Mesenchymal stem cell (in vitro differentiated cells and primary cell): Measurements from ENCODE around the gene PDE4B.

Experiments
- DNase-seq: peaks from one replicate; pipeline ENCODE4 v3.0.0-alpha.2; 2013
- H2AFZ ChIP-seq: one replicate; pipeline ENCODE4 v1.6.1; 2013; ENCODE audit warnings: low read depth, mild to moderate bottlenecking, control low read depth, inconsistent platforms, low read length, moderate library complexity
- H2AK5ac ChIP-seq: 2 replicates; pipeline ENCODE4 v1.6.1; 2013; ENCODE audit warnings: low read length, moderate library complexity, mild to moderate bottlenecking, inconsistent platforms; ENCODE audit not compliant: severe bottlenecking
- H2BK120ac ChIP-seq: one replicate; pipeline ENCODE4 v1.6.1; 2013; ENCODE audit warnings: low read depth, mild to moderate bottlenecking, inconsistent platforms, low read length, moderate library complexity
- H2BK12ac ChIP-seq, 2 experiments: one replicate each; pipeline ENCODE4 v1.6.1; 2013; ENCODE audit warnings: inconsistent platforms in 2 of 2, low read length in 2 of 2, mild to moderate bottlenecking in 2 of 2, moderate library complexity in 2 of 2, control low read depth in 1 of 2
- H2BK15ac ChIP-seq: one replicate; pipeline ENCODE4 v1.6.1; 2013; ENCODE audit warnings: mild to moderate bottlenecking, low read depth, inconsistent platforms; ENCODE audit not compliant: poor library complexity, severe bottlenecking
- H2BK5ac ChIP-seq: 2 replicates; pipeline ENCODE4 v1.6.1; 2013; ENCODE audit warnings: low read depth, mild to moderate bottlenecking, low read length, control low read depth, inconsistent platforms; ENCODE audit not compliant: poor library complexity, severe bottlenecking
- H3K14ac ChIP-seq, 2 experiments: one replicate each; pipeline ENCODE4 v1.6.1; 2013; ENCODE audit warnings: inconsistent platforms in 2 of 2, low read length in 2 of 2, control low read depth in 1 of 2, mild to moderate bottlenecking in 1 of 2, moderate library complexity in 1 of 2
- H3K18ac ChIP-seq, 2 experiments: one replicate each; pipeline ENCODE4 v1.6.1; 2013; ENCODE audit warnings: inconsistent platforms in 2 of 2, low read length in 2 of 2, control low read depth in 1 of 2, low read depth in 1 of 2, mild to moderate bottlenecking in 1 of 2
- H3K23ac ChIP-seq, 2 experiments: one replicate each; pipeline ENCODE4 v1.6.1; 2013; ENCODE audit warnings: inconsistent platforms in 2 of 2, low read length in 2 of 2, mild to moderate bottlenecking in 2 of 2, moderate library complexity in 2 of 2, control low read depth in 1 of 2
- H3K27ac ChIP-seq: 2 replicates; pipeline ENCODE4 v1.5.1; 2013; ENCODE audit warnings: mild to moderate bottlenecking, moderate library complexity, low read length, control low read depth, inconsistent platforms; ENCODE audit not compliant: poor library complexity, severe bottlenecking
- H3K27me3 ChIP-seq, 2 experiments: 2 replicates each; pipeline versions ENCODE4 v1.6.1 to v1.7.0; 2013; ENCODE audit warnings: low read length in 2 of 2, mild to moderate bottlenecking in 2 of 2, moderate library complexity in 2 of 2, control low read depth in 1 of 2, inconsistent platforms in 1 of 2; ENCODE audit not compliant: control insufficient read depth in 1 of 2, insufficient read depth in 1 of 2
- H3K36me3 ChIP-seq, 2 experiments: 2 replicates each; pipeline versions ENCODE4 v1.6.1 to v1.7.0; 2013; ENCODE audit warnings: low read length in 2 of 2, control low read depth in 1 of 2, inconsistent platforms in 1 of 2, low read depth in 1 of 2, mild to moderate bottlenecking in 1 of 2; ENCODE audit not compliant: insufficient read depth in 2 of 2, control insufficient read depth in 1 of 2
- H3K4ac ChIP-seq, 2 experiments: one replicate each; pipeline ENCODE4 v1.6.1; 2013; ENCODE audit warnings: inconsistent platforms in 2 of 2, low read length in 2 of 2, mild to moderate bottlenecking in 2 of 2, moderate library complexity in 2 of 2, control low read depth in 1 of 2, low read depth in 1 of 2
- H3K4me1 ChIP-seq: 2 replicates; pipeline ENCODE4 v1.6.1; 2013; ENCODE audit warnings: low read depth, low read length, control low read depth; ENCODE audit not compliant: control insufficient read depth, insufficient read depth
- H3K4me2 ChIP-seq: 2 replicates; pipeline ENCODE4 v1.6.1; 2013; ENCODE audit warnings: low read length, mild to moderate bottlenecking, inconsistent platforms; ENCODE audit not compliant: poor library complexity, severe bottlenecking
- H3K4me3 ChIP-seq, 2 experiments: 2 replicates each; pipeline versions ENCODE4 v1.5.1 to v1.7.0; 2013; ENCODE audit warnings: low read length in 2 of 2, mild to moderate bottlenecking in 2 of 2, control low read depth in 1 of 2, low read depth in 1 of 2; ENCODE audit not compliant: insufficient read depth in 1 of 2
- H3K79me1 ChIP-seq: replicated peaks from 2 replicates; pipeline ENCODE4 v1.6.1; 2013; ENCODE audit warnings: mild to moderate bottlenecking, control low read depth, low read length, inconsistent platforms; ENCODE audit not compliant: poor library complexity, severe bottlenecking
- H3K9ac ChIP-seq: 2 replicates; pipeline ENCODE4 v1.7.0; 2013; ENCODE audit warnings: mild to moderate bottlenecking, low read length, moderate library complexity
- H3K9me3 ChIP-seq: 2 replicates; pipeline ENCODE4 v1.7.0; 2013; ENCODE audit warnings: mild to moderate bottlenecking, low read length; ENCODE audit not compliant: control insufficient read depth
- H4K8ac ChIP-seq: one replicate; pipeline ENCODE4 v1.6.1; 2013; ENCODE audit warnings: inconsistent platforms, mild to moderate bottlenecking, low read length, moderate library complexity
- H4K91ac ChIP-seq: one replicate; pipeline ENCODE4 v1.6.1; 2013; ENCODE audit warnings: mild to moderate bottlenecking, low read length, inconsistent platforms
- WGBS: methylation state at CpG from one replicate; pipeline ENCODE4 v1.1.7; 2013; ENCODE audit warnings: mixed read lengths; 5-methylcytosine and 5-hydroxymethylcytosine counted together

The PDE4B gene

GRCh38 chr1:65757531-65757930 is 35.2 kb upstream of the PDE4B start:
- no peak overlapping the region for H3K9ac ChIP-seq
- H3K9me3 ChIP-seq: no peaks in the 10 kb centered on the region
- H2BK12ac ChIP-seq: no peak overlapping the region
- no peak overlapping the region for H4K91ac ChIP-seq
- H3K36me3 ChIP-seq: no peaks in the 10 kb centered on the region
- H2BK5ac ChIP-seq: no peak overlapping the region
- no peak overlapping the region for H3K4me3 ChIP-seq
- H3K4ac ChIP-seq: no peak overlapping the region
- no peak overlapping the region for H2BK120ac ChIP-seq
- no peak overlapping the region for H2AFZ ChIP-seq
- H2BK15ac ChIP-seq: no peak overlapping the region
- no peaks in the 10 kb centered on the region for H3K4me1 ChIP-seq
- H3K27ac ChIP-seq: no peak overlapping the region
- no peak for DNase-seq
- no peaks in the 10 kb centered on the region for H3K79me1 ChIP-seq
- H3K14ac ChIP-seq: no peak overlapping the region
- peaks cover 0 to under 1% of the 10 kb centered on the region in 2 experiments for H3K27me3 ChIP-seq
- H3K18ac ChIP-seq: no peak overlapping the region
- 88% methylated on average over 1 of the region's 1 CpG for WGBS
- no peak overlapping the region for H3K4me2 ChIP-seq
- no peak overlapping the region for H2AK5ac ChIP-seq
- H4K8ac ChIP-seq: no peak overlapping the region
- H3K23ac ChIP-seq: no peak overlapping the region

DNA sequence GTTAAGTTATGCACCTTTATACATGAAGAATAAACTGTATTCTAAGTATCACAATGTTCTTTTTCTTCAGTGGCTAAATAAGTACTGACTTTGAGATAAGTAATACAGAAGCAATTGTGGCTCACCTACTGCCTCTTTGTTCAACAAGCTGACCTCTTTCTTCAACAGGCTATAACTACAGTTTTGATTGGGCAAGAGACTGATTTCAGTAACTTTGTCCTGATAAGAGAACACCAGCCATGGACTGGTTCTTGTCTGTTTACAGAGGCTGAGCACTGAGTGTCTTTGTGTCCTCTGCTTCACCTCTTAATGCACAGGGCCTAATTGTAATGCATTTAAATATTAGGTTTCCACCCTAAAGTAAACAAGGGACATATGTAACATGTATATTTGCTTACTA is 34.6 kb upstream of the PDE4B start:
- Histone ChIP-seq H2BK15ac (no peak overlapping the region), H3K27ac (no peak overlapping the region), H2BK120ac (no peak overlapping the region), H3K4ac (no peak overlapping the region), H2BK12ac (no peak overlapping the region), H3K23ac (no peak overlapping the region), H3K4me1 (no peaks in the 10 kb centered on the region), H3K79me1 (no peaks in the 10 kb centered on the region), H3K9ac (no peak overlapping the region), H3K9me3 (no peaks in the 10 kb centered on the region), H4K91ac (no peak overlapping the region), H4K8ac (no peak overlapping the region), H2BK5ac (no peak overlapping the region), H2AK5ac (no peak overlapping the region), H3K27me3 (no peaks in the 10 kb centered on the region), H3K14ac (no peak overlapping the region), H3K4me2 (no peak overlapping the region), H3K4me3 (no peak overlapping the region), H3K36me3 (no peaks in the 10 kb centered on the region), H3K18ac (no peak overlapping the region), H2AFZ (no peak overlapping the region)
- no peak for DNase-seq

GRCh38 chr1:65759516-65759915 is 33.2 kb upstream of the PDE4B start:
- Histone ChIP-seq H3K14ac (no peak overlapping the region), H2AK5ac (no peak overlapping the region), H3K27me3 (no peaks in the 10 kb centered on the region), H3K4me1 (no peaks in the 10 kb centered on the region), H2BK120ac (no peak overlapping the region), H2AFZ (no peak overlapping the region), H3K23ac (no peak overlapping the region), H3K4ac (no peak overlapping the region), H3K18ac (no peak overlapping the region), H3K4me2 (no peak overlapping the region), H3K79me1 (no peaks in the 10 kb centered on the region), H3K27ac (no peak overlapping the region), H3K36me3 (no peaks in the 10 kb centered on the region), H3K4me3 (no peak overlapping the region), H4K8ac (no peak overlapping the region), H2BK12ac (no peak overlapping the region), H2BK5ac (no peak overlapping the region), H3K9ac (no peak overlapping the region), H3K9me3 (no peaks in the 10 kb centered on the region), H2BK15ac (no peak overlapping the region), H4K91ac (no peak overlapping the region)
- no peak for DNase-seq
- no CpG with 5 or more reads among the region's 1 CpG for WGBS

DNA sequence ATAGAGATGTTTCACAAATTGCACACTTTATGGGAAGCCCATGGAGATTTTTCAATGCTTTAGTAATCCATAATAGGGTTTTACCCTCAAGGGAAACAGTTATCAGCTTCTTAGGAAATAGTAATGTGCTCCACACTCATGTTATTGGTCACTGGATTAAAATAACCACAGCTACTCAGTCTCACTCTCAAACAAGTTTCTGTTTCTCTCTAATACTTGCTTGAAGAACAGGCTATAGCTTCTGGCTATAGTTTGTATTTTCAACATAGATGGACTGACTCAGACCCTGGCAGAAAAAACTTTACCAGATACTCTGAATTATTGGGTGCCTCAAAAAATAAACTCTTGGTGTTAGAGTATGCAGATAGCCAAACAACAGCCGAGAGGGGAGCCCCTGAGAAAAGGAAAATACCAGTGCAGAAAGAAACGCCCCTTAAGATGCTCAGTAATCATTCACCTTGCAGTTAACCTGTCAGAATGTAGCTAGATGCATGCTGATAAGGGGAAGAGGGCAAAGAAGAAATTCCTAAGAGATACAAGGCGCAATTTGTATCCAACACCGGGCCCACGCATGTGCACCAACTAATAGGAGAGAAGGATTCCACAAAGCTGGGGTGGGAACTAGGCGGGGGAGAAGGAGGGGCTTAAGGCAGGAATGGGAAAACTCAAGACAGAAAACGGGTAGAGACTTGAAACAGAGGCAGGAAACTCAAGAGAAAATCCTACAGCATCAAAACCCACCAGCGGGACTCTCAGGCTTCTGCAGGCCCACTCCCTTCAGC is 30.4 kb upstream of the PDE4B start:
- no peak overlapping the region for H2AK5ac ChIP-seq
- no peaks in the 10 kb centered on the region for H3K4me1 ChIP-seq
- H2AFZ ChIP-seq: peak overlapping the region; percentile 39
- WGBS: 61% methylated on average over 7 of the region's 8 CpGs
- no peak overlapping the region for H3K27ac ChIP-seq
- H3K4ac ChIP-seq: no peak overlapping the region
- H3K79me1 ChIP-seq: no peaks in the 10 kb centered on the region
- H4K8ac ChIP-seq: no peak overlapping the region
- H3K4me3 ChIP-seq: peak overlapping the region in 1 of 2 experiments; percentile 55
- no peak overlapping the region for H4K91ac ChIP-seq
- peak overlapping the region; percentile 16 for H3K9ac ChIP-seq
- H3K23ac ChIP-seq: no peak overlapping the region
- no peak overlapping the region for H2BK12ac ChIP-seq
- no peaks in the 10 kb centered on the region for H3K36me3 ChIP-seq
- no peaks in the 10 kb centered on the region for H3K9me3 ChIP-seq
- no peaks in the 10 kb centered on the region for H3K27me3 ChIP-seq
- H2BK15ac ChIP-seq: no peak overlapping the region
- no peak overlapping the region for H2BK120ac ChIP-seq
- no peak overlapping the region for H3K18ac ChIP-seq
- no peak overlapping the region for H3K14ac ChIP-seq
- H2BK5ac ChIP-seq: no peak overlapping the region
- H3K4me2 ChIP-seq: no peak overlapping the region
- peak; percentile 7 for DNase-seq
